SK-N-MC (cell line): ENCODE results near the gene PRR5L.

Experiments
- EZH2 ChIP-seq: fragments of 200-600 bp; sonication (generic); IDR thresholded peaks from one replicate; pipeline ENCODE4 v1.6.1; 2017; ENCODE audit warnings: antibody characterized with exemption
- FOXP2 ChIP-seq: optimal IDR thresholded peaks from 2 replicates; pipeline ENCODE3; 2011; ENCODE audit warnings: mild to moderate bottlenecking, moderate library complexity; ENCODE audit not compliant: insufficient read depth; ENCODE audit errors: extremely low read length, control extremely low read depth
- POLR2AphosphoS5 ChIP-seq: IDR thresholded peaks from 2 replicates; pipeline ENCODE4 v1.6.1; 2012; ENCODE audit warnings: mild to moderate bottlenecking, low read depth, low read length, borderline replicate concordance

DNA sequence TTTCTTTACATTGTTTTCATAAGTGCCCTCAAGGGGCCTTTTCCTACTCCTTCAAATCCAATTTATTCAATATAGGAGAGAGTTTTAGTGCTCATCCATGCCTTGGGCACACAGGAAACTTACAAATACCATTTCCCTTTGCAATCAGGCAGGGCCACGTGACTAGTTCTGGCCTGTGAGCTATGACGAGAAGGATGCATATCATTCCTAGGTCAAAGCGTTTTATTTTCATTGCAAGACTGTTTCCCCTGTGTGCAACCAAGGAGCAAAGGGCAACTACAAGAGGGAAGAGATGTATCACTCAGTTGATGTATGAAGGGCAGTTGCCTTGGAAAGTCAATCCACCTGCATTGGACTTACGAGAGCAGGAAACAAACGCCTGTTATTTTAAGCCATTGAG is 215.9 kb downstream of the PRR5L start:
- TF ChIP-seq POLR2AphosphoS5 (no peak), EZH2 (no peak), FOXP2 (no peak)
